SK-N-SH (cell line): ENCODE results near the gene RAB3IL1. TPM values are rescaled to one million over a fixed set of nuclear protein-coding genes. Genes with fewer than 3 reads are reported as not detected.

ENCODE experiments used
- CTCF ChIA-PET: fragments of 300-600, 350-600 bp; formaldehyde crosslinking; extraction: SDS; loops from one replicate; lab custom pipeline; 2021; lab: Yijun Ruan, JAX
- POLR2A ChIA-PET: fragments of 350-600 bp; sonication (Branson Sonifier 250); formaldehyde crosslinking; extraction: SDS; loops from one replicate; lab custom pipeline; 2020; ENCODE audit warnings: antibody characterized with exemption, inconsistent platforms; lab: Yijun Ruan, JAX
- DNase-seq: peaks from one replicate; pipeline ENCODE4 v3.0.0; 2012
- H2AFZ ChIP-seq: fragments of 200-600 bp; sonication (generic); 2 replicates; pipeline ENCODE4 v1.8.1; 2016; ENCODE audit warnings: antibody characterized with exemption, mild to moderate bottlenecking, low read depth
- H3F3A ChIP-seq: fragments of 200-600 bp; sonication (generic); replicated peaks from 2 replicates; pipeline ENCODE3; 2016; ENCODE audit warnings: antibody characterized with exemption, mild to moderate bottlenecking; ENCODE audit not compliant: insufficient read depth
- H3K27ac ChIP-seq, 2 experiments: fragments of 200-500 bp in 1 of 2; fragments of 200-600 bp in 1 of 2; sonication (Bioruptor generic) in 1 of 2; sonication (generic), shearing (Covaris generic) in 1 of 2; 2 replicates each; pipeline versions ENCODE4 v1.5.1 to v1.6.1; 2014 to 2016; ENCODE audit warnings: low read depth in 2 of 2, inconsistent platforms in 1 of 2, low read length in 1 of 2, mild to moderate bottlenecking in 1 of 2, mixed read lengths in 1 of 2
- H3K27me3 ChIP-seq: fragments of 200-600 bp; sonication (generic), shearing (Covaris generic); 2 replicates; pipeline ENCODE4 v1.6.1; 2016; ENCODE audit warnings: mixed run types; ENCODE audit not compliant: insufficient read depth
- H3K36me3 ChIP-seq, 2 experiments: fragments of 200-500 bp in 1 of 2; fragments of 200-600 bp in 1 of 2; sonication (Bioruptor generic) in 1 of 2; sonication (generic) in 1 of 2; replicated peaks in 1 of 2; 2 replicates each; pipeline versions ENCODE3 to v1.5.1; 2014 to 2016; ENCODE audit warnings: low read length in 1 of 2, mild to moderate bottlenecking in 1 of 2; ENCODE audit not compliant: insufficient read depth in 2 of 2, control insufficient read depth in 1 of 2
- H3K4me1 ChIP-seq, 2 experiments: fragments of 200-500 bp in 1 of 2; fragments of 200-600 bp in 1 of 2; sonication (Bioruptor generic) in 1 of 2; sonication (generic), shearing (Covaris generic) in 1 of 2; 2 replicates each; pipeline versions ENCODE4 v1.5.1 to v1.6.1; 2014 to 2016; ENCODE audit warnings: low read depth in 1 of 2, low read length in 1 of 2, mixed run types in 1 of 2; ENCODE audit not compliant: insufficient read depth in 2 of 2, control insufficient read depth in 1 of 2
- H3K4me2 ChIP-seq: fragments of 200-600 bp; sonication (generic), shearing (Covaris generic); 2 replicates; pipeline ENCODE4 v1.6.1; 2017; ENCODE audit warnings: mixed run types
- H3K4me3 ChIP-seq, 2 experiments: fragments of 200-500 bp in 1 of 2; fragments of 200-600 bp in 1 of 2; sonication (Bioruptor generic) in 1 of 2; sonication (generic), shearing (Covaris generic) in 1 of 2; 2 replicates each; pipeline versions ENCODE4 v1.5.1 to v1.8.1; 2014 to 2016; ENCODE audit warnings: low read depth in 2 of 2, inconsistent platforms in 1 of 2, low read length in 1 of 2, mild to moderate bottlenecking in 1 of 2, mixed read lengths in 1 of 2, moderate library complexity in 1 of 2
- H3K79me2 ChIP-seq: fragments of 200-600 bp; sonication (generic); 2 replicates; pipeline ENCODE4 v1.8.1; 2017; ENCODE audit warnings: mild to moderate bottlenecking; ENCODE audit not compliant: insufficient read depth
- H3K9ac ChIP-seq: fragments of 200-600 bp; sonication (generic); 2 replicates; pipeline ENCODE4 v1.6.1; 2017; ENCODE audit warnings: mixed run types
- H3K9me2 ChIP-seq: fragments of 200-600 bp; sonication (generic); 2 replicates; pipeline ENCODE4 v1.6.1; 2017; ENCODE audit warnings: mixed run types
- H3K9me3 ChIP-seq: fragments of 200-600 bp; sonication (generic); 2 replicates; pipeline ENCODE4 v1.6.1; 2017; ENCODE audit warnings: mixed run types, mild to moderate bottlenecking, moderate library complexity
- H4K20me1 ChIP-seq: fragments of 200-600 bp; sonication (generic); 2 replicates; pipeline ENCODE4 v1.6.1; 2017; ENCODE audit warnings: mild to moderate bottlenecking, mixed run types; ENCODE audit not compliant: insufficient read depth
- CHD2 ChIP-seq: fragments of 150-350 bp; IDR thresholded peaks from 2 replicates; pipeline ENCODE4 v1.6.1; 2018; ENCODE audit warnings: low read length; ENCODE audit not compliant: partially characterized antibody
- ELF1 ChIP-seq: IDR thresholded peaks from 2 replicates; pipeline ENCODE4 v1.4.0; 2012
- EZH2phosphoT487 ChIP-seq: fragments of 200-600 bp; sonication (generic); IDR thresholded peaks from 2 replicates; pipeline ENCODE4 v1.6.1; 2017; ENCODE audit warnings: low read depth, mixed run types, mild to moderate bottlenecking, antibody characterized with exemption, moderate library complexity, borderline replicate concordance
- FOSL2 ChIP-seq: IDR thresholded peaks from 2 replicates; pipeline ENCODE4 v1.4.0; 2012; ENCODE audit warnings: low read depth, mild to moderate bottlenecking, moderate library complexity, borderline replicate concordance
- FOXM1 ChIP-seq: IDR thresholded peaks from 2 replicates; pipeline ENCODE4 v1.4.0; 2012; ENCODE audit warnings: low read depth, mild to moderate bottlenecking
- JUND ChIP-seq: IDR thresholded peaks from 2 replicates; pipeline ENCODE4 v1.4.0; 2012
- MAX ChIP-seq: IDR thresholded peaks from 2 replicates; pipeline ENCODE4 v1.4.0; 2012; ENCODE audit warnings: low read depth
- PBX3 ChIP-seq: IDR thresholded peaks from 2 replicates; pipeline ENCODE4; 2012
- RAD21 ChIP-seq: IDR thresholded peaks from 2 replicates; pipeline ENCODE4 v1.6.1; 2012; ENCODE audit warnings: mild to moderate bottlenecking, low read length
- REST ChIP-seq: IDR thresholded peaks from 2 replicates; pipeline ENCODE4 v1.6.1; 2012; ENCODE audit warnings: mild to moderate bottlenecking, low read depth, low read length, moderate library complexity
- RFX5 ChIP-seq: IDR thresholded peaks from 2 replicates; pipeline ENCODE4 v1.6.1; 2012; ENCODE audit warnings: mild to moderate bottlenecking, improper control_type of control experiment, low read length
- SMC3 ChIP-seq: IDR thresholded peaks from 2 replicates; pipeline ENCODE4 v1.6.1; 2012; ENCODE audit warnings: low read depth, low read length, improper control_type of control experiment
- TCF12 ChIP-seq: IDR thresholded peaks from 2 replicates; pipeline ENCODE4 v1.4.0; 2012
- USF1 ChIP-seq: IDR thresholded peaks from 2 replicates; pipeline ENCODE4 v1.4.0; 2012; ENCODE audit warnings: low read depth, borderline replicate concordance
- USF2 ChIP-seq: fragments of 150-350 bp; IDR thresholded peaks from 2 replicates; pipeline ENCODE4 v1.6.1; 2017; ENCODE audit warnings: antibody characterized with exemption, low read length, low read depth, borderline replicate concordance
- WGBS: methylation state at CpG from one replicate; pipeline ENCODE4 v1.1.6; 2017; ENCODE audit warnings: low lambda C conversion rate; 5-methylcytosine and 5-hydroxymethylcytosine counted together
- polyA plus RNA-seq, 3 experiments: library from polyadenylated mRNA; depleted of rRNA; stranded (reverse); fragments of >200 nt; gene quantifications; 2 replicates each; pipeline ENCODE4 v1.2.3, GENCODE V29; 2012

RAB3IL1 gene
- polyA plus RNA-seq, 1 of the 3 experiments (the other 2 are of a cell fraction): 10.2 TPM

GRCh38 chr11:61889831-61890230, 27.5 kb downstream of the RAB3IL1 start:
- no peak overlapping the region for H3K27ac ChIP-seq
- no peaks in the 10 kb centered on the region for H4K20me1 ChIP-seq
- peak overlapping the region; percentile 80; the same call in 1 of the 2 replicates for H3K9ac ChIP-seq
- ChIA-PET CTCF (interaction anchor here (0.9 to 6.9 kb wide), 10 partner anchors 8 to 218 kb away, joined by 3 to 64 read pairs (median 7); no protein-coding TSS in a partner anchor), POLR2A (interaction anchor here (1.0 to 1.1 kb wide), 2 partner anchors 8 to 23 kb away, joined by 3 to 4 read pairs; no protein-coding TSS in a partner anchor)
- no peak for TF ChIP-seq USF1
- no peak for TF ChIP-seq JUND
- TF ChIP-seq SMC3: no peak
- TF ChIP-seq PBX3: no peak
- no peak for TF ChIP-seq MAX
- TF ChIP-seq CHD2: no peak
- H3K4me3 ChIP-seq: peak overlapping the region; percentile 77 to 81; a peak in 3 of 4 replicates
- no peaks in the 10 kb centered on the region for H3K27me3 ChIP-seq
- H3K36me3 ChIP-seq: no peaks in the 10 kb centered on the region
- H3K9me3 ChIP-seq: no peaks in the 10 kb centered on the region
- H3K4me1 ChIP-seq: peaks cover 7 to 14% of the 10 kb centered on the region in 2 experiments; a peak in 3 of 4 replicates
- H2AFZ ChIP-seq: no peak overlapping the region
- peak overlapping the region; percentile 99 for H3K4me2 ChIP-seq
- peaks cover 42% of the 10 kb centered on the region for H3F3A ChIP-seq
- H3K9me2 ChIP-seq: no peaks in the 10 kb centered on the region
- DNase-seq: no peak
- peaks cover 47% of the 10 kb centered on the region for H3K79me2 ChIP-seq
- 96% methylated on average over 10 of the region's 10 CpGs for WGBS

GRCh38 chr11:61888590-61888989, 28.8 kb downstream of the RAB3IL1 start:
- peaks cover 2% of the 10 kb centered on the region; the same call in 1 of the 2 replicates for H4K20me1 ChIP-seq
- WGBS: 84% methylated on average over 9 of the region's 12 CpGs
- H3K27me3 ChIP-seq: no peaks in the 10 kb centered on the region
- peak overlapping the region in 1 of 2 experiments; percentile 52; a peak in 2 of 4 replicates for H3K27ac ChIP-seq
- no peak for TF ChIP-seq EZH2phosphoT487
- TF ChIP-seq JUND: no peak
- TF ChIP-seq USF2: no peak
- no peak for TF ChIP-seq RAD21
- no peak for TF ChIP-seq FOXM1
- no peak for TF ChIP-seq RFX5
- TF ChIP-seq ELF1: no peak
- TF ChIP-seq REST: no peak
- no peak for TF ChIP-seq FOSL2
- TF ChIP-seq TCF12: no peak
- H3K4me3 ChIP-seq: peak overlapping the region in 1 of 2 experiments; percentile 19; a peak in 1 of 4 replicates
- CTCF ChIA-PET: interaction anchor here (0.6 to 6.9 kb wide), 4 partner anchors 9 to 220 kb away, joined by 3 to 64 read pairs (median 14); no protein-coding TSS in a partner anchor
- peaks cover 7 to 14% of the 10 kb centered on the region in 2 experiments; a peak in 3 of 4 replicates for H3K4me1 ChIP-seq
- H3F3A ChIP-seq: peaks cover 31% of the 10 kb centered on the region
- H3K4me2 ChIP-seq: peak overlapping the region; percentile 8; the same call in 1 of the 2 replicates
- peaks cover 47% of the 10 kb centered on the region for H3K79me2 ChIP-seq
- no peaks in the 10 kb centered on the region for H3K9me3 ChIP-seq
- H2AFZ ChIP-seq: no peak overlapping the region
- H3K9me2 ChIP-seq: no peaks in the 10 kb centered on the region
- no peak for DNase-seq
- H3K36me3 ChIP-seq: no peaks in the 10 kb centered on the region
- 0 out of 2 replicates have a peak overlapping the region, but pooled peaks have one; percentile 21 for H3K9ac ChIP-seq
- POLR2A ChIA-PET: interaction anchor here (0.5 kb wide), 1 partner anchor 238 kb away, joined by 3 read pairs; no protein-coding TSS in a partner anchor
